Measurements from ENCODE around the gene GRB10. TPM values are rescaled to one million over a fixed set of nuclear protein-coding genes. Genes with fewer than 3 reads are reported as not detected.

The GRB10 gene
- total RNA-seq, 4 donors from 2014 or later: 54.0 to 69.1 (median 61.6) TPM

DNA sequence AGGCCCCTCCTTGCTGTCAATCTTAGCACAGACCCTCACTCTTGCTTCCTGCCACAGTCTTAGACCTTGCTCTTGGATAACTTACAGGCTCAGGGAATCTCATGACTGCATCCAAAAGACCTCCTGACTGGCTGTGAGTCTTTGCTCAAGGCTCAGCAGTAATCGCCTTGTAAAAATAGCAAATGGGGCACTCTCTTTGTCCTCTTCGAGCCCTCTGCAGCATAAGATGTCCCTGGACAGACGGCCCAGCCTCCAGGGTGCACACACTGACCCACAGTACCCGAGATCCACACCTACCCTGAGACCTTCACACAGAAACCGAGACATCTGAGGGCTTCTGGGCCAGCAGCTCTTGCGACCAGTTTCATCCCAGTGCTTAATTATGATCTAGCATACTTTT lies 151.6 kb downstream of the GRB10 start:
- H3K4me3 ChIP-seq: no peak overlapping the region
- H3K36me3 ChIP-seq: peaks cover 0 to 17% (median 8%) of the 10 kb centered on the region in 4 donors
- no peak for DNase-seq (ENCODE audit: extremely low spot score)
- H3K4me1 ChIP-seq: peaks cover 25 to 39% (median 33%) of the 10 kb centered on the region in 4 donors
- no peak for TF ChIP-seq EP300 (IDR thresholded peaks at IDR 0.05)
- no peak for TF ChIP-seq POLR2A (IDR thresholded peaks at IDR 0.05; ENCODE audit: low read depth)
- TF ChIP-seq, protein P1, sequence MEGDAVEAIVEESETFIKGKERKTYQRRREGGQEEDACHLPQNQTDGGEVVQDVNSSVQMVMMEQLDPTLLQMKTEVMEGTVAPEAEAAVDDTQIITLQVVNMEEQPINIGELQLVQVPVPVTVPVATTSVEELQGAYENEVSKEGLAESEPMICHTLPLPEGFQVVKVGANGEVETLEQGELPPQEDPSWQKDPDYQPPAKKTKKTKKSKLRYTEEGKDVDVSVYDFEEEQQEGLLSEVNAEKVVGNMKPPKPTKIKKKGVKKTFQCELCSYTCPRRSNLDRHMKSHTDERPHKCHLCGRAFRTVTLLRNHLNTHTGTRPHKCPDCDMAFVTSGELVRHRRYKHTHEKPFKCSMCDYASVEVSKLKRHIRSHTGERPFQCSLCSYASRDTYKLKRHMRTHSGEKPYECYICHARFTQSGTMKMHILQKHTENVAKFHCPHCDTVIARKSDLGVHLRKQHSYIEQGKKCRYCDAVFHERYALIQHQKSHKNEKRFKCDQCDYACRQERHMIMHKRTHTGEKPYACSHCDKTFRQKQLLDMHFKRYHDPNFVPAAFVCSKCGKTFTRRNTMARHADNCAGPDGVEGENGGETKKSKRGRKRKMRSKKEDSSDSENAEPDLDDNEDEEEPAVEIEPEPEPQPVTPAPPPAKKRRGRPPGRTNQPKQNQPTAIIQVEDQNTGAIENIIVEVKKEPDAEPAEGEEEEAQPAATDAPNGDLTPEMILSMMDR (IDR thresholded peaks at IDR 0.05): no peak
- no peak for TF ChIP-seq POLR2AphosphoS5 (IDR thresholded peaks at IDR 0.05)
- H3K27ac ChIP-seq (replicated peaks in 1 of 4): no peak overlapping the region
- WGBS: 91% methylated on average over 4 of the region's 6 CpGs
- H3K27me3 ChIP-seq: no peaks in the 10 kb centered on the region
- no peaks in the 10 kb centered on the region for H3K9me3 ChIP-seq
- intact Hi-C loops (cut with DNase I): no loop called here

DNA sequence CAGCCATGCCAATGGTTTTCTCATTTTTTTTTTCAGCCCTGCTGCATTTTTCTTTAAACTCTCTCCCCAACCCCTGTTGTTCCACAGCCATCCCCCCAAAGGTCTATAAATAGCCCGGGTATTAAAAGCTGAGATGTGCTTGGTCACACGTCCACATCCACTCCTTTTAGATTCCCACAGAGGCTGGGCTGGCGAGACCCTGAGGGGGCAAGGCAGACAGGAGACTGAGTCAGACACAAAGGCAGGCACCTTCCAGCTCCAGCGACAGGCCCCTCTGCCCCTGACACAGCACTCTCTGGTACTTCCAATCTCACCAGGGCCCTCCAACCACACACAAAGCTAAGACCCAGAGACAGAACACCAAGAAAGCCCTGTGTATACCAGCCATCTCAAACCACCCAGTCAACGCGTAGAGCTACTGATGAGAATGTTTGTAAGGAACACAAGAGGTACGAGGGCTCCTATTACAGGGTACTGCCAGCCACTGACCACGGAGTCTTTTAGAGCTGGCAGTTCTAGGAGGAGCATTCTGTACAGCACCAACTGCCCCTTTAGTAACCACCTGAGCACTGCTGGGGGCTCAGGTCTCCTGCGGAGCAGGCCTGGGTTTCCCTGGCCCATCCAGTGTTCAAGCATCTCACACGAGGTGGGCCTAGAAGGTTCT lies 153.3 kb downstream of the GRB10 start:
- Histone ChIP-seq H3K36me3 (peaks cover 4 to 30% (median 12%) of the 10 kb centered on the region in 4 donors), H3K27me3 (no peaks in the 10 kb centered on the region), H3K4me1 (peaks cover 25 to 39% (median 33%) of the 10 kb centered on the region in 4 donors), H3K9me3 (no peaks in the 10 kb centered on the region), H3K27ac (replicated peaks in 1 of 4) (no peak overlapping the region), H3K4me3 (no peak overlapping the region)
- intact Hi-C loops (cut with DNase I): no loop called here
- TF ChIP-seq, protein P1 (IDR thresholded peaks at IDR 0.05): no peak
- TF ChIP-seq POLR2AphosphoS5 (IDR thresholded peaks at IDR 0.05) (no peak), POLR2A (IDR thresholded peaks at IDR 0.05; ENCODE audit: low read depth) (no peak), EP300 (IDR thresholded peaks at IDR 0.05) (no peak)
- DNase-seq (ENCODE audit: extremely low spot score): no peak
- 83% methylated on average over 10 of the region's 10 CpGs for WGBS

DNA sequence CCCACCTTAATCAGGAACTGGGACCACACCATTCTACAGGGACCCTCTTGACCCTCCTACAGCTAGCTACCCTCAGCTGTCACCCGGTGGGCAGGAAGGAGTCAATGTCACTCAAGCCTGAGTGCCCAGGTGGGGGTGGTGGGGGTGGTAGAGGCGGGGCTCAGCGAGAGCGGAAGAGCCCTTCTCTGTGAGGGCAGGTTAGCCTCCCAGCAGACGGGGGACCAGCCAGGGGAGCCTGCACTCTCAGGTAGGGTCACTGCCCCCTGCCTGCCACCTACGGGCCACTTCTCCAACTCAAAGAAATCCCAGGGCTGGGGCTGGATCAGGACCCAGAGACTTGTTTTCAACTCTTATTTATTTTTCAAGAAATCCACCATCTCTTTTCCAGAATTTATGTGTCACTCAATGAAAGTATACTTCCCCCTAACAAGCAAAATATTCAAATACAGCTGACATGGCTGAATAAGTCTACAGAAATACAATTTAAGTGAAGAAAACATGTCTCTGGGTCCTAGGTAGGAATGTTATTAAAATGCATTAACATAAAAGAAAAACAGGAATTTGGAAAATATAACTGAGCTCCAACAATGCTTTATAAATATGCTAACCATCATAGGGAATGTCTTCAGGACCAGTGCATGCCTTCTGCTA lies 154.1 kb downstream of the GRB10 start:
- Histone ChIP-seq H3K27me3 (no peaks in the 10 kb centered on the region), H3K4me3 (no peak overlapping the region), H3K36me3 (peaks cover 4 to 34% (median 12%) of the 10 kb centered on the region in 4 donors), H3K9me3 (no peaks in the 10 kb centered on the region), H3K27ac (replicated peaks in 1 of 4) (no peak overlapping the region), H3K4me1 (peaks cover 25 to 39% (median 33%) of the 10 kb centered on the region in 4 donors)
- no peak for DNase-seq (ENCODE audit: extremely low spot score)
- TF ChIP-seq, protein P1 (IDR thresholded peaks at IDR 0.05): no peak
- TF ChIP-seq POLR2AphosphoS5 (IDR thresholded peaks at IDR 0.05) (no peak), EP300 (IDR thresholded peaks at IDR 0.05) (no peak), POLR2A (IDR thresholded peaks at IDR 0.05; ENCODE audit: low read depth) (no peak)
- WGBS: 88% methylated on average over 5 of the region's 6 CpGs
- intact Hi-C loops (cut with DNase I): no loop called here

DNA sequence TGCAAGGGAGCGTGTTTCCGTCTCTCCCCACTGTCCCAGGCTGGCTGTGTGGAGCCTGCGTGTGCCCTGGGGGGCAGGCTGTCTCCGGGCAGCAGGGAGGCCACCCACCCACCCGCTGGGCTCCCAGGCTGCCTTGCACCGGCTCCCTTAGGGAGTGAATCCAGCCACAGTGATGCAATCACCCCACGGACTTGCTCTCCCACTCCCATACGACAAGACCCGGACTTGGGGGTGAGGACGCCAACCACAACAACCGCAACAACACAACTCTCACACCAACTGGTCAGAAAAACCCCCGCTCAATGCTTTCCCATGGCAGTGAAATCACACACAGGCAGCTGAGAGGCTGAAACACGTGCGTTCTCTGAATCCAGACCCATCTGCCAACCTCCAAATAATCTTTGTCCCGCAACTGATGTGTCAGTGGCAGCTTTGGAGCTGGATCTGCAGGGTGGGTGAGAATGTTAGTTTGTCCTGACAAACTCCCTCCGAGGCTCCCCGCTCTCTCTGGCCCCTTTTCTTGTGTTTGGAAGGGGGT lies 154.8 kb downstream of the GRB10 start:
- 85% methylated on average over 13 of the region's 17 CpGs for WGBS
- Histone ChIP-seq H3K36me3 (peaks cover 4 to 34% (median 12%) of the 10 kb centered on the region in 4 donors), H3K27me3 (no peaks in the 10 kb centered on the region), H3K4me1 (peaks cover 28 to 37% (median 32%) of the 10 kb centered on the region in 4 donors), H3K9me3 (no peaks in the 10 kb centered on the region), H3K27ac (replicated peaks in 1 of 4) (no peak overlapping the region), H3K4me3 (no peak overlapping the region)
- intact Hi-C loops (cut with DNase I): no loop called here
- no peak for TF ChIP-seq EP300 (IDR thresholded peaks at IDR 0.05)
- TF ChIP-seq, protein P1 (IDR thresholded peaks at IDR 0.05): no peak
- no peak for TF ChIP-seq POLR2A (IDR thresholded peaks at IDR 0.05; ENCODE audit: low read depth)
- no peak for DNase-seq (ENCODE audit: extremely low spot score)
